ENCODE results near the gene FMNL1. TPM values are rescaled to one million over a fixed set of nuclear protein-coding genes. Genes with fewer than 3 reads are reported as not detected.

Gene FMNL1
- total RNA-seq, 1 donor from 2014 or later, result 2.8 TPM

GRCh38 chr17:45230410-45230786 is 8.7 kb downstream of the FMNL1 start:
- TF ChIP-seq CTCF (IDR thresholded peaks at IDR 0.05), result no peak
- Mint-ChIP-seq H3K4me3 (ENCODE audit: unreplicated experiment) (no peak overlapping the region), H3K36me3 (ENCODE audit: unreplicated experiment) (no peaks in the 10 kb centered on the region), H3K27ac (ENCODE audit: unreplicated experiment) (no peak overlapping the region), H3K4me1 (ENCODE audit: unreplicated experiment) (peaks cover 38% of the 10 kb centered on the region), H3K27me3 (ENCODE audit: unreplicated experiment) (no peaks in the 10 kb centered on the region), H3K9me3 (ENCODE audit: unreplicated experiment) (no peaks in the 10 kb centered on the region)
- no peak for DNase-seq (ENCODE audit: extremely low spot score, unreplicated experiment)

DNA sequence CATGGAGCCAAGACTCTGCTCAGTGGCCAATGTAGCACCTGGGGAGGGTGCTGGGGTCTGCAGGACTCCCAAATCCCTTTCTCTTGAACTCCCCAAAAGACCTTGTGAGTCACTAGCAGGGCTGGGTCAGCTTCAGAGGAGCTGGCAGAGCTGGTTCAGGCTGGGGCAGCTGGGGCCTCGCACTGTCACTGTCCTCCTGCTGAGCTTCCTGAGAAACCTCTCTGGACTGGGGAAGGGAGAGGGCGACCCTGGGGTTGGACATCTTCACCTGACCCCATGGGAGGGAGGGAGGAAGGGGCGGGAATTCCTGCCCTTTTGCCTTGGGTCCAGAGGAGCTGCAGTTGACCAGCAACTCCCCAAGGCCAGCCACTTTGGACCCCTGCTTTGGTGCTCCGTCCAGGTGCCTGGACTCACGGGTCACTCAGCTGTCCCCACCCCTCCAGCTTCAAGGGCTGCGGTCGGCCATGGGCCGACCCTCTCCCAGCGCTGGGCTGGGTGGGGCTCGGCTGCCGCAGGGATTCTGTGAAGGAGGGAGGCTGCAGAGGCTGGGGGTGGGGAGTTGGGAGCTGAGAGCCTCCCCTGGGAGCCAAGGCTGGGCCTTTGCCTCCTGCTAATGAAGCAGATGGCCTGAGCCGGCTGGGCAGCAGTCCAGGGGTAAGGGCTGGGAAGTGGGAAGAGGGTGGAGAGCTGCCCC is 9.2 kb downstream of the FMNL1 start:
- Mint-ChIP-seq H3K4me1 (ENCODE audit: unreplicated experiment) (peaks cover 34% of the 10 kb centered on the region), H3K4me3 (ENCODE audit: unreplicated experiment) (no peak overlapping the region), H3K9me3 (ENCODE audit: unreplicated experiment) (no peaks in the 10 kb centered on the region), H3K36me3 (ENCODE audit: unreplicated experiment) (no peaks in the 10 kb centered on the region), H3K27me3 (ENCODE audit: unreplicated experiment) (no peaks in the 10 kb centered on the region), H3K27ac (ENCODE audit: unreplicated experiment) (no peak overlapping the region)
- no peak for TF ChIP-seq CTCF (IDR thresholded peaks at IDR 0.05)
- DNase-seq (ENCODE audit: extremely low spot score, unreplicated experiment), result no peak

GRCh38 chr17:45231481-45232116 is 9.9 kb downstream of the FMNL1 start:
- DNase-seq (ENCODE audit: extremely low spot score, unreplicated experiment), result no peak
- peaks cover 34% of the 10 kb centered on the region for H3K4me1 Mint-ChIP-seq (ENCODE audit: unreplicated experiment)
- H3K4me3 Mint-ChIP-seq (ENCODE audit: unreplicated experiment), result no peak overlapping the region
- H3K27me3 Mint-ChIP-seq (ENCODE audit: unreplicated experiment), result no peaks in the 10 kb centered on the region
- H3K9me3 Mint-ChIP-seq (ENCODE audit: unreplicated experiment), result no peaks in the 10 kb centered on the region
- H3K36me3 Mint-ChIP-seq (ENCODE audit: unreplicated experiment), result no peaks in the 10 kb centered on the region
- H3K27ac Mint-ChIP-seq (ENCODE audit: unreplicated experiment), result no peak overlapping the region
- TF ChIP-seq CTCF (IDR thresholded peaks at IDR 0.05), result peak; percentile 36

DNA sequence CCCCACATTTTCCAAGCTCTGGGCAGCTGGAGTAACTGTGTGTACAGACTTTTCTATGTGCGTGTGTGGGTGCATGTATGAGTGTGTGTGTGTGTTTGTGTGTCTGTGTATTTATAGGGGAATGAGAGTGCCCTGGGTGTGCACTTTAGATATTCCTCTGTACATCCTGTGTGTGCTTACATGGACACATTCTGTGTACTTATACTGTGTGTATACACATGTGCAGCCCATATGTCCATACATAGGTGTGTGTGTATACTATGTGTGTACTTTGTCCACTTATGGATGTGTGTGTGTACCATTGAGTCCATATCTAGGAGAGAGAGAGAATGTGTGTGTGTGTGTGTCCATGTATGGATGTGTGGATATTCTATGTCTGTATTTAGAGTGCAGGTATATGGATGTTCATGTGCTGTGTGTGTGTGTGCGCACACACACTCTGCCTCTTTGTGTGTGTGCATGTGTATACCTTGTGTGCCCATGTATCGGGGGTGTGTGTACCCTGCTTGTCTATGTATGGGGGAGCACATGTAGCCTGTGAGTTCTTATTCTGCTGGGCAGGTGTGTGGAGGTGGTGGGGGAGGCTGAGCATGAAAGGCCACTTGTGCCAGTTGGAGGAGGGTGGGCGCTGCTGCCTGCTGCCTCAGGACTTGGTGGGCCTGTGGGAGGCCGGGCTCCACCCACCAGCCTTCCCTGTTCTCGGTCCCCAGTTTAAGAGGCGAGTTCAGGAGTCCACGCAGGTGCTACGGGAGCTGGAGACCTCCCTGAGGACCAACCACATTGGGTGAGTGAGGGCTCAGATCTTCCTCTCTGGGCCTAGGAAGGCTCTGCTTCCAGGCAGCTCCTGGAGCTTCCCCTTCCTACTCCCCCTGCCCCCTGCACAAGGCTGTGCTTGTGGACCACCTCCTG is 11.1 kb downstream of the FMNL1 start:
- no peaks in the 10 kb centered on the region for H3K36me3 Mint-ChIP-seq (ENCODE audit: unreplicated experiment)
- no peak overlapping the region for H3K4me3 Mint-ChIP-seq (ENCODE audit: unreplicated experiment)
- H3K4me1 Mint-ChIP-seq (ENCODE audit: unreplicated experiment), result peaks cover 27% of the 10 kb centered on the region
- no peaks in the 10 kb centered on the region for H3K9me3 Mint-ChIP-seq (ENCODE audit: unreplicated experiment)
- H3K27me3 Mint-ChIP-seq (ENCODE audit: unreplicated experiment), result peaks cover 3% of the 10 kb centered on the region
- H3K27ac Mint-ChIP-seq (ENCODE audit: unreplicated experiment), result no peak overlapping the region
- no peak for TF ChIP-seq CTCF (IDR thresholded peaks at IDR 0.05)
- DNase-seq (ENCODE audit: extremely low spot score, unreplicated experiment), result no peak
